HG02885 (cell line): ENCODE results near the gene LAMB4.

ENCODE experiments used
- ATAC-seq: cut with Tn5 transposase; IDR thresholded peaks from one replicate; pipeline ENCODE4 v1.9.1; 2021; ENCODE audit warnings: mild to moderate bottlenecking; ENCODE audit not compliant: unreplicated experiment, poor library complexity

LAMB4 gene

GRCh38 chr7:107976620-107977019 lies 153.5 kb downstream of the LAMB4 start:
- ATAC-seq, result no peak

DNA sequence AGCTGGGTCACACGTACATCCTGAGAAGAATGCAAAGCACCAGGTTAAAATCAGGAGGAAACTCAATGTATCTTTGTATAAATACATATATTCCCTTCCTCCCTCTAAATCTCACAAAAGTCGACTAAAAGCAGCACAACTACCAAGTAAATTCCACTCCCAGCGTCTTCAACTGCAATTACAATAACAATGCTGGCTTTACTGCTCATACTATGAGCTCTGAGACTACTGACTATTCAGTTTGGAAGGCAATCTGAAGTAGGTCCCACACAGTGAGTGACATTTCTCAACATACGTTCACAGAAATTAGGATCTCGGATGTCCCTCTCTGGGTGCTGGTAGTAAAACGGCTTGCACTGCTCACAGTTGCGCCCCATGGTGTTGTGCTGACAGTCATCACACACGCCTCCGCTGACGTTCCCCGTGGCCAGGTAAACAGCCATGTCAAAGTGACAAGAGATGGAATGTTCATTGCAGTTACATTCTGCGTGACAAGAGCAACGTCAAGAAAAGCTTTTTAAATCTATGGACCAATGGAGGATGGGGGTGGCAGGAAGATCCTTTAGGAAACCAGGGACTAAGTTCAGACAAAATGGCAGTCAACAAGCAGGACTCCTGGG lies 154.7 kb downstream of the LAMB4 start:
- no peak for ATAC-seq

GRCh38 chr7:107973861-107974260 lies 156.3 kb downstream of the LAMB4 start:
- ATAC-seq, result no peak
